ENCODE results near the gene NAMPT. TPM values are rescaled to one million over a fixed set of nuclear protein-coding genes. Genes with fewer than 3 reads are reported as not detected.
A peak's percentile ranks its signal among the peaks of the same experiment; 100 is the strongest.

NAMPT gene
- polyA plus RNA-seq, 4 donors: 50.5 to 96.3 (median 57.3) TPM

DNA sequence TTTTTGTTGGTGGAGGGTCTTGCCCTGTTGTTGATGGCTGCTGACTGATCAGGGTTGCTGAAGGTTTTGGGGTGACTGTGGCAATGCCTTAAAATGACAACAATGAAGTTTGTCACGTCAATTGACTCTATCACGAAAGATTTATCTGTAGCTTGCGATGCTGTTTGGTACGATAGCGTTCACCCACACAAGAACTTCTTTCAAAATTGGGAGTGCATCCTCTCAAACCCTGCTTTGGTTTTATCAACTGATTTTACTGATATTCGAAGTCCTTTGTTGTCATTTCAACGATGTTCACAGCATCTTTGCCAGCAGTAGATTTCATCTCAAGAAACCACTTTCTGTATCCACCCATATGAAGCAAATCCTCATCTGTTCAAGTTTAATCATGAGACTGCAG is 26.0 kb downstream of the NAMPT start:
- WGBS, 3 donors: 81 to 87% (median 87%) methylated on average over 7 of the region's 7 CpGs
- no peak for FAIRE-seq

GRCh38 chr7:106257752-106258151 is 27.0 kb downstream of the NAMPT start:
- Histone ChIP-seq H3K9me3 (ENCODE audit: control insufficient read depth in 2 of 2, insufficient read depth in 1 of 2, low read depth in 1 of 2, low read length in 1 of 2) (no peaks in the 10 kb centered on the region), H3K4me3 (ENCODE audit: low read depth in 1 of 3, low read length in 3 of 3) (no peak overlapping the region), H3K27me3 (ENCODE audit: control insufficient read depth in 3 of 3, insufficient read depth in 3 of 3, low read length in 3 of 3) (no peaks in the 10 kb centered on the region), H3K27ac (ENCODE audit: low read depth in 1 of 3, low read length in 2 of 3) (no peak overlapping the region), H3K36me3 (ENCODE audit: control insufficient read depth in 3 of 3, insufficient read depth in 2 of 3, low read depth in 1 of 3, low read length in 3 of 3) (peaks cover 8 to 26% (median 18%) of the 10 kb centered on the region in 3 donors), H3K4me1 (ENCODE audit: control insufficient read depth in 3 of 3, insufficient read depth in 2 of 3, low read depth in 1 of 3, low read length in 2 of 3) (peaks cover 0 to 2% (median 0%) of the 10 kb centered on the region in 3 donors)
- peak in 1 of 2 donors; percentile 9 for DNase-seq
- no peak for FAIRE-seq
- 81 to 95% (median 83%) methylated on average over 3 of the region's 3 CpGs for WGBS, 3 donors

More for the DNA sequence above, 26.0 kb downstream of the NAMPT start:
- peaks cover 0 to 2% (median 0%) of the 10 kb centered on the region in 3 donors for H3K4me1 ChIP-seq (ENCODE audit: control insufficient read depth in 3 of 3, insufficient read depth in 2 of 3, low read depth in 1 of 3, low read length in 2 of 3)
- DNase-seq: no peak
- H3K36me3 ChIP-seq (ENCODE audit: control insufficient read depth in 3 of 3, insufficient read depth in 2 of 3, low read depth in 1 of 3, low read length in 3 of 3): peaks cover 5 to 26% (median 18%) of the 10 kb centered on the region in 3 donors
- H3K27ac ChIP-seq (ENCODE audit: low read depth in 1 of 3, low read length in 2 of 3): no peak overlapping the region
- no peaks in the 10 kb centered on the region for H3K27me3 ChIP-seq (ENCODE audit: control insufficient read depth in 3 of 3, insufficient read depth in 3 of 3, low read length in 3 of 3)
- H3K9me3 ChIP-seq (ENCODE audit: control insufficient read depth in 2 of 2, insufficient read depth in 1 of 2, low read depth in 1 of 2, low read length in 1 of 2): no peaks in the 10 kb centered on the region
- no peak overlapping the region for H3K4me3 ChIP-seq (ENCODE audit: low read depth in 1 of 3, low read length in 3 of 3)

DNA sequence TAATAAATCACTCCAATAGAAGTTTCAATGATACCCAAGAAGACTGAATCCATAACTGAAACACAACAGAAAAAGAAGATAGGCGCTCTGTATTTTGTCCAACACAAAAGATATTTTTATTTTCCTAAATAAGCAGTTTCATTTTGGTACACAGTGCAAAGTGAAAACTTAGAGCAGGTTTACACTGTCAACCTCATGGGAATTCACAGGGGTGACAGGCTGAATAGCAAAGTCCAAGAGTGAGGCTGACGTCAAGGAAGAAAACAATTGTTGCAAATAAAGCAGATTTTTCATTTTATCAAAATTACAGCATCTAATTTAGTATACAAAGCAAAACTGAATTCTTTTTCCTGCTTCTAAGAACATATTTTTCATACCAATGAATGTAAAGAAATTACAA is 28.6 kb downstream of the NAMPT start:
- FAIRE-seq: no peak
- peak in 1 of 2 donors; percentile 52 for DNase-seq
- Histone ChIP-seq H3K4me3 (ENCODE audit: low read depth in 1 of 3, low read length in 3 of 3) (no peak overlapping the region), H3K27ac (ENCODE audit: low read depth in 1 of 3, low read length in 2 of 3) (no peak overlapping the region), H3K4me1 (ENCODE audit: control insufficient read depth in 3 of 3, insufficient read depth in 2 of 3, low read depth in 1 of 3, low read length in 2 of 3) (peaks cover 0 to 2% (median 0%) of the 10 kb centered on the region in 3 donors), H3K27me3 (ENCODE audit: control insufficient read depth in 3 of 3, insufficient read depth in 3 of 3, low read length in 3 of 3) (no peaks in the 10 kb centered on the region), H3K36me3 (ENCODE audit: control insufficient read depth in 3 of 3, insufficient read depth in 2 of 3, low read depth in 1 of 3, low read length in 3 of 3) (peaks cover 12 to 26% (median 18%) of the 10 kb centered on the region in 3 donors), H3K9me3 (ENCODE audit: control insufficient read depth in 2 of 2, insufficient read depth in 1 of 2, low read depth in 1 of 2, low read length in 1 of 2) (no peaks in the 10 kb centered on the region)
- 58 to 66% (median 64%) methylated on average over 2 of the region's 2 CpGs for WGBS, 3 donors

DNA sequence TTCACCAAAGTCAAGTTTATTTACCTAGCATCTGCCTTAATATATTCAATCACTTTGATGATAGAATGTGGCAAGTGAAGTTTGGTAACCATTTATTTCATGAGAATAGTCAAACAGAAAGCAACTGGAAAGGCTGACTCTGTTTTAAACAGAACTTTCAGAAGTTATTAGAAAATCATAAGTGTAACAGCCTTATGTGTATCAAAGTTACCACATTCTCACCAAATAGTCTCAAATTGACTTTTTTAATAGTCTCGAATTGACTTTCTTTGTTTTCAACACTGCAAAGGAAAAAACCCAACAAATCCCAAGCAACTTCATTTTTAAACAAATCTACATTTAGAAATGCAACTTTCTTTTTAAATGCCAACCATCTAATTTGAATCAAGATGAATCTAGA is 29.5 kb downstream of the NAMPT start:
- FAIRE-seq (no peak), DNase-seq (no peak)
- no peak overlapping the region for H3K4me3 ChIP-seq (ENCODE audit: low read depth in 1 of 3, low read length in 3 of 3)
- H3K9me3 ChIP-seq (ENCODE audit: control insufficient read depth in 2 of 2, insufficient read depth in 1 of 2, low read depth in 1 of 2, low read length in 1 of 2): no peaks in the 10 kb centered on the region
- no peaks in the 10 kb centered on the region for H3K27me3 ChIP-seq (ENCODE audit: control insufficient read depth in 3 of 3, insufficient read depth in 3 of 3, low read length in 3 of 3)
- peaks cover 0 to 2% (median 0%) of the 10 kb centered on the region in 3 donors for H3K4me1 ChIP-seq (ENCODE audit: control insufficient read depth in 3 of 3, insufficient read depth in 2 of 3, low read depth in 1 of 3, low read length in 2 of 3)
- no peak overlapping the region for H3K27ac ChIP-seq (ENCODE audit: low read depth in 1 of 3, low read length in 2 of 3)
- 74 to 95% (median 82%) methylated on average over 1 of the region's 1 CpG for WGBS, 3 donors
- H3K36me3 ChIP-seq (ENCODE audit: control insufficient read depth in 3 of 3, insufficient read depth in 2 of 3, low read depth in 1 of 3, low read length in 3 of 3): peaks cover 11 to 19% (median 18%) of the 10 kb centered on the region in 3 donors

GRCh38 chr7:106254525-106255116 is 30.2 kb downstream of the NAMPT start:
- DNase-seq (no peak), FAIRE-seq (no peak)
- Histone ChIP-seq H3K27ac (ENCODE audit: low read depth in 1 of 3, low read length in 2 of 3) (no peak overlapping the region), H3K4me3 (ENCODE audit: low read depth in 1 of 3, low read length in 3 of 3) (no peak overlapping the region), H3K36me3 (ENCODE audit: control insufficient read depth in 3 of 3, insufficient read depth in 2 of 3, low read depth in 1 of 3, low read length in 3 of 3) (peaks cover 12 to 18% (median 16%) of the 10 kb centered on the region in 3 donors), H3K9me3 (ENCODE audit: control insufficient read depth in 2 of 2, insufficient read depth in 1 of 2, low read depth in 1 of 2, low read length in 1 of 2) (no peaks in the 10 kb centered on the region), H3K27me3 (ENCODE audit: control insufficient read depth in 3 of 3, insufficient read depth in 3 of 3, low read length in 3 of 3) (no peaks in the 10 kb centered on the region), H3K4me1 (ENCODE audit: control insufficient read depth in 3 of 3, insufficient read depth in 2 of 3, low read depth in 1 of 3, low read length in 2 of 3) (no peaks in the 10 kb centered on the region)
- WGBS, 3 donors: 83 to 90% (median 86%) methylated on average over 4 of the region's 4 CpGs

GRCh38 chr7:106252568-106252967 is 32.2 kb downstream of the NAMPT start:
- Histone ChIP-seq H3K27ac (ENCODE audit: low read depth in 1 of 3, low read length in 2 of 3) (no peak overlapping the region), H3K27me3 (ENCODE audit: control insufficient read depth in 3 of 3, insufficient read depth in 3 of 3, low read length in 3 of 3) (no peaks in the 10 kb centered on the region), H3K4me3 (ENCODE audit: low read depth in 1 of 3, low read length in 3 of 3) (no peak overlapping the region), H3K9me3 (ENCODE audit: control insufficient read depth in 2 of 2, insufficient read depth in 1 of 2, low read depth in 1 of 2, low read length in 1 of 2) (no peaks in the 10 kb centered on the region), H3K4me1 (ENCODE audit: control insufficient read depth in 3 of 3, insufficient read depth in 2 of 3, low read depth in 1 of 3, low read length in 2 of 3) (no peaks in the 10 kb centered on the region), H3K36me3 (ENCODE audit: control insufficient read depth in 3 of 3, insufficient read depth in 2 of 3, low read depth in 1 of 3, low read length in 3 of 3) (peaks cover 7 to 16% (median 12%) of the 10 kb centered on the region in 3 donors)
- 96 to 98% (median 96%) methylated on average over 3 of the region's 3 CpGs for WGBS, 3 donors
- FAIRE-seq (peak; percentile 67), DNase-seq (no peak)

- Histone ChIP-seq H3K36me3 (ENCODE audit: control insufficient read depth in 3 of 3, insufficient read depth in 2 of 3, low read depth in 1 of 3, low read length in 3 of 3) (peaks cover 3 to 16% (median 10%) of the 10 kb centered on the region in 3 donors), H3K4me3 (ENCODE audit: low read depth in 1 of 3, low read length in 3 of 3) (no peak overlapping the region), H3K9me3 (ENCODE audit: control insufficient read depth in 2 of 2, insufficient read depth in 1 of 2, low read depth in 1 of 2, low read length in 1 of 2) (no peaks in the 10 kb centered on the region), H3K27me3 (ENCODE audit: control insufficient read depth in 3 of 3, insufficient read depth in 3 of 3, low read length in 3 of 3) (no peaks in the 10 kb centered on the region), H3K4me1 (ENCODE audit: control insufficient read depth in 3 of 3, insufficient read depth in 2 of 3, low read depth in 1 of 3, low read length in 2 of 3) (no peaks in the 10 kb centered on the region), H3K27ac (ENCODE audit: low read depth in 1 of 3, low read length in 2 of 3) (no peak overlapping the region)
- FAIRE-seq: no peak
- WGBS, 3 donors: 97% methylated on average over 4 of the region's 4 CpGs
- DNase-seq: no peak
Observed at GRCh38 chr7:106249488-106249887, 35.3 kb downstream of the NAMPT start.

GRCh38 chr7:106248600-106248999 is 36.2 kb downstream of the NAMPT start:
- no peak overlapping the region for H3K4me3 ChIP-seq (ENCODE audit: low read depth in 1 of 3, low read length in 3 of 3)
- H3K27me3 ChIP-seq (ENCODE audit: control insufficient read depth in 3 of 3, insufficient read depth in 3 of 3, low read length in 3 of 3): no peaks in the 10 kb centered on the region
- no peaks in the 10 kb centered on the region for H3K4me1 ChIP-seq (ENCODE audit: control insufficient read depth in 3 of 3, insufficient read depth in 2 of 3, low read depth in 1 of 3, low read length in 2 of 3)
- DNase-seq: no peak
- H3K36me3 ChIP-seq (ENCODE audit: control insufficient read depth in 3 of 3, insufficient read depth in 2 of 3, low read depth in 1 of 3, low read length in 3 of 3): peaks cover 3 to 14% (median 10%) of the 10 kb centered on the region in 3 donors
- WGBS, 3 donors: 97 to 99% (median 98%) methylated on average over 2 of the region's 2 CpGs
- no peaks in the 10 kb centered on the region for H3K9me3 ChIP-seq (ENCODE audit: control insufficient read depth in 2 of 2, insufficient read depth in 1 of 2, low read depth in 1 of 2, low read length in 1 of 2)
- FAIRE-seq: no peak
- no peak overlapping the region for H3K27ac ChIP-seq (ENCODE audit: low read depth in 1 of 3, low read length in 2 of 3)

- FAIRE-seq: no peak
- peaks cover 3 to 13% (median 10%) of the 10 kb centered on the region in 3 donors for H3K36me3 ChIP-seq (ENCODE audit: control insufficient read depth in 3 of 3, insufficient read depth in 2 of 3, low read depth in 1 of 3, low read length in 3 of 3)
- no peaks in the 10 kb centered on the region for H3K27me3 ChIP-seq (ENCODE audit: control insufficient read depth in 3 of 3, insufficient read depth in 3 of 3, low read length in 3 of 3)
- no peaks in the 10 kb centered on the region for H3K4me1 ChIP-seq (ENCODE audit: control insufficient read depth in 3 of 3, insufficient read depth in 2 of 3, low read depth in 1 of 3, low read length in 2 of 3)
- 96 to 98% (median 98%) methylated on average over 4 of the region's 4 CpGs for WGBS, 3 donors
- no peak for DNase-seq
- peaks cover 0 to 4% of the 10 kb centered on the region in 2 donors for H3K9me3 ChIP-seq (ENCODE audit: control insufficient read depth in 2 of 2, insufficient read depth in 1 of 2, low read depth in 1 of 2, low read length in 1 of 2)
- no peak overlapping the region for H3K27ac ChIP-seq (ENCODE audit: low read depth in 1 of 3, low read length in 2 of 3)
- H3K4me3 ChIP-seq (ENCODE audit: low read depth in 1 of 3, low read length in 3 of 3): no peak overlapping the region
Observed at GRCh38 chr7:106247841-106248240, 36.9 kb downstream of the NAMPT start.
